Suprapubic skin (tissue), 3 donors: ENCODE results near the gene ENO1.

Source experiments
- EP300 ChIP-seq: sonication (generic); formaldehyde crosslinking; IDR thresholded peaks from one replicate; pipeline ENCODE4 v1.6.1; 2017; ENCODE audit warnings: antibody characterized with exemption
- TF ChIP-seq, protein P1 (sequence below), 2 donors: fragments of 200-600 bp in 1 of 2; fragments of 450-650 bp in 1 of 2; sonication (generic) in 1 of 2; IDR thresholded peaks; one replicate each; pipeline ENCODE4 v1.5.1; 2016 to 2019; ENCODE audit warnings: antibody characterized with exemption in 2 of 2, mild to moderate bottlenecking in 1 of 2, moderate library complexity in 1 of 2

DNA sequence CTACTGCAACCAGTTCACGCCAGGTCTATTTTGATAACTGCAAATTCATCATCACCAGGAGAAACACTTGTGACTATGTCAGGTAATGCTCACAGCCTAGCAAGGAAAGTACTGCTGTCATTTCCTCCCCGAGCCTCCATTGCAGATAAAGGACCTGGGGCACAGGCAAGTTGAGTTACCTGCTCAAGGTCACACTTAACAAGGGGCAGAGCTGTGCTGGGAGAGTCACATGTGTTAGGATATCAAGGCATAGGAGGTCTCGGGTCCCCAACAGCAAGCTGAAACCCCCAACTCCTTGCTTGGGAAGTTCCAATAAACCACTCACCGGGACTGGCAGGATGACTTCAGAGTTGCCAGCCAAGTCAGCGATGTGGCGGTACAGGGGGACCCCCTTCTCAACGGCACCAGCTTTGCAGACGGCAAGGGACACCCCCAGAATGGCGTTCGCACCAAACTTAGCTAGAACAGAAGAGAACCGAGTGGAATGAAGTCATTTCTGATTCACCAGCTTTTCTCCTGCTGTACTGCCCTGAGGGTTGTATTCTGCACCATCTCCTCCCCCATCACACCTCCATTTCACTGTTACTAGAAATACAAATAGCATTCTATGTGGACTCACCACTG, 11.6 kb downstream of the ENO1 start:
- TF ChIP-seq EP300 = no peak
- TF ChIP-seq, protein P1, sequence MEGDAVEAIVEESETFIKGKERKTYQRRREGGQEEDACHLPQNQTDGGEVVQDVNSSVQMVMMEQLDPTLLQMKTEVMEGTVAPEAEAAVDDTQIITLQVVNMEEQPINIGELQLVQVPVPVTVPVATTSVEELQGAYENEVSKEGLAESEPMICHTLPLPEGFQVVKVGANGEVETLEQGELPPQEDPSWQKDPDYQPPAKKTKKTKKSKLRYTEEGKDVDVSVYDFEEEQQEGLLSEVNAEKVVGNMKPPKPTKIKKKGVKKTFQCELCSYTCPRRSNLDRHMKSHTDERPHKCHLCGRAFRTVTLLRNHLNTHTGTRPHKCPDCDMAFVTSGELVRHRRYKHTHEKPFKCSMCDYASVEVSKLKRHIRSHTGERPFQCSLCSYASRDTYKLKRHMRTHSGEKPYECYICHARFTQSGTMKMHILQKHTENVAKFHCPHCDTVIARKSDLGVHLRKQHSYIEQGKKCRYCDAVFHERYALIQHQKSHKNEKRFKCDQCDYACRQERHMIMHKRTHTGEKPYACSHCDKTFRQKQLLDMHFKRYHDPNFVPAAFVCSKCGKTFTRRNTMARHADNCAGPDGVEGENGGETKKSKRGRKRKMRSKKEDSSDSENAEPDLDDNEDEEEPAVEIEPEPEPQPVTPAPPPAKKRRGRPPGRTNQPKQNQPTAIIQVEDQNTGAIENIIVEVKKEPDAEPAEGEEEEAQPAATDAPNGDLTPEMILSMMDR (IDR thresholded peaks at IDR 0.05) = no peak
